ENCODE data around the gene GLIS1.

GRCh38 chr1:53638360-53639035, 100.5 kb downstream of the GLIS1 start:
- TF ChIP-seq, protein P1, sequence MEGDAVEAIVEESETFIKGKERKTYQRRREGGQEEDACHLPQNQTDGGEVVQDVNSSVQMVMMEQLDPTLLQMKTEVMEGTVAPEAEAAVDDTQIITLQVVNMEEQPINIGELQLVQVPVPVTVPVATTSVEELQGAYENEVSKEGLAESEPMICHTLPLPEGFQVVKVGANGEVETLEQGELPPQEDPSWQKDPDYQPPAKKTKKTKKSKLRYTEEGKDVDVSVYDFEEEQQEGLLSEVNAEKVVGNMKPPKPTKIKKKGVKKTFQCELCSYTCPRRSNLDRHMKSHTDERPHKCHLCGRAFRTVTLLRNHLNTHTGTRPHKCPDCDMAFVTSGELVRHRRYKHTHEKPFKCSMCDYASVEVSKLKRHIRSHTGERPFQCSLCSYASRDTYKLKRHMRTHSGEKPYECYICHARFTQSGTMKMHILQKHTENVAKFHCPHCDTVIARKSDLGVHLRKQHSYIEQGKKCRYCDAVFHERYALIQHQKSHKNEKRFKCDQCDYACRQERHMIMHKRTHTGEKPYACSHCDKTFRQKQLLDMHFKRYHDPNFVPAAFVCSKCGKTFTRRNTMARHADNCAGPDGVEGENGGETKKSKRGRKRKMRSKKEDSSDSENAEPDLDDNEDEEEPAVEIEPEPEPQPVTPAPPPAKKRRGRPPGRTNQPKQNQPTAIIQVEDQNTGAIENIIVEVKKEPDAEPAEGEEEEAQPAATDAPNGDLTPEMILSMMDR (IDR thresholded peaks at IDR 0.05) = no peak
- no peak for TF ChIP-seq EP300 (IDR thresholded peaks at IDR 0.05)

Measured in ovary (tissue), 3 donors.